ENCODE measurements around the gene C21orf91.

The C21orf91 gene

GRCh38 chr21:17759511-17760178 lies 59.5 kb downstream of the C21orf91 start:
- H3K4me3 ChIP-seq (ENCODE audit: low read depth, low read length), result no peak overlapping the region
- TF ChIP-seq CTCF (IDR thresholded peaks at IDR 0.05; ENCODE audit: low read depth, low read length), result no peak

GRCh38 chr21:17758683-17759082 lies 60.5 kb downstream of the C21orf91 start:
- no peak for TF ChIP-seq CTCF (IDR thresholded peaks at IDR 0.05; ENCODE audit: low read depth, low read length)
- no peak overlapping the region for H3K4me3 ChIP-seq (ENCODE audit: low read depth, low read length)

GRCh38 chr21:17757671-17758070 lies 61.5 kb downstream of the C21orf91 start:
- no peak for TF ChIP-seq CTCF (IDR thresholded peaks at IDR 0.05; ENCODE audit: low read depth, low read length)
- no peak overlapping the region for H3K4me3 ChIP-seq (ENCODE audit: low read depth, low read length)

GRCh38 chr21:17753736-17754135 lies 65.4 kb downstream of the C21orf91 start:
- TF ChIP-seq CTCF (IDR thresholded peaks at IDR 0.05; ENCODE audit: low read depth, low read length), result no peak
- H3K4me3 ChIP-seq (ENCODE audit: low read depth, low read length), result no peak overlapping the region

GRCh38 chr21:17752171-17752570 lies 67.0 kb downstream of the C21orf91 start:
- H3K4me3 ChIP-seq (ENCODE audit: low read depth, low read length), result no peak overlapping the region
- TF ChIP-seq CTCF (IDR thresholded peaks at IDR 0.05; ENCODE audit: low read depth, low read length), result no peak

GRCh38 chr21:17746920-17747319 lies 72.2 kb downstream of the C21orf91 start:
- no peak for TF ChIP-seq CTCF (IDR thresholded peaks at IDR 0.05; ENCODE audit: low read depth, low read length)
- no peak overlapping the region for H3K4me3 ChIP-seq (ENCODE audit: low read depth, low read length)

GRCh38 chr21:17745086-17745485 lies 74.1 kb downstream of the C21orf91 start:
- TF ChIP-seq CTCF (IDR thresholded peaks at IDR 0.05; ENCODE audit: low read depth, low read length), result no peak
- H3K4me3 ChIP-seq (ENCODE audit: low read depth, low read length), result no peak overlapping the region

All from WI38 (cell line).